Stimulated activated CD4-positive, alpha-beta T cell treated with anti-CD3 and anti-CD28 coated beads, Interleukin-4, amount 100 ng/mL, for 24 hours (primary cell): Measurements from ENCODE around the gene ALK.
A peak's percentile ranks its signal among the peaks of the same experiment; 100 is the strongest.

Experiments
- DNase-seq: peaks from one replicate; pipeline ENCODE4 v3.0.0-alpha.2; 2020

Gene ALK

DNA sequence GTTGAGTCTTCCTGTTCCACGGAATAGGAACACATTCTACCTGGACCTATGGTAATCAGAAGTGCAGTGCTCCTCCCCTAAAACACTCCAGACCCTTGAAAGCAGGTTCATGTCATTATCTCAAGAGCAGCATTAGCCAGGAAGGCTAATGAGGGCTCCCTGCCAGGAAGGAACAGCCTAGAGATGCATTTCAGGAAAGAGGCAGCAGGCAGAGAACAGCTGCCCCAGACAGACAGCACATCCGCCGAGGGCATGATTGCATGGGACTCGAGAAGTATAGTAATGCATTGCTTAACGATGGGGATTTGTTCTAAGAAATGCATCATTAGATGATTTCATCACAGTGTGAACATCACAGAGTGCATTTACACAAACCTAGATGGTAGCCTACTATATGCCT, 171.5 kb downstream of the ALK start:
- DNase-seq, result no peak

DNA sequence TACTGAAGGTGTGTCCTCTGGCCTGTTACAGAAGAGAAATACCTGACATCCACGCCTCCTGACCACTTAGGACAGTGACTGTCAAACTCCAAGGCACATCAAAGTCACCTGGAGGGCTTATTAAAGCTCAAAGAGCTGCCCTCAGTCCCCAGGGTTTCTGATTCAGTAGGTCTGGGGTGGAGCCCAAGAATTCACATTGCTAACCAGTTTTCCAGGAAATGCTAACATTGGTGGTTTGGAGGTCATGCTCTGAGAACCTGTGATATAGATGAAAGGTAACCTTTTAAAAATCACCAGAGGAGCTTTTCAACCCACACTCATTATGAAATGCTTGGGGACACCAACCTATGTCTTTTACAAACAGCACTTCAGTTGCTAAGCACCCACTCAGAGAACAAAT, 172.3 kb downstream of the ALK start:
- DNase-seq, result no peak

- DNase-seq, result peak; percentile 6
Observed at GRCh38 chr2:29747786-29748470, 173.5 kb downstream of the ALK start.

DNA sequence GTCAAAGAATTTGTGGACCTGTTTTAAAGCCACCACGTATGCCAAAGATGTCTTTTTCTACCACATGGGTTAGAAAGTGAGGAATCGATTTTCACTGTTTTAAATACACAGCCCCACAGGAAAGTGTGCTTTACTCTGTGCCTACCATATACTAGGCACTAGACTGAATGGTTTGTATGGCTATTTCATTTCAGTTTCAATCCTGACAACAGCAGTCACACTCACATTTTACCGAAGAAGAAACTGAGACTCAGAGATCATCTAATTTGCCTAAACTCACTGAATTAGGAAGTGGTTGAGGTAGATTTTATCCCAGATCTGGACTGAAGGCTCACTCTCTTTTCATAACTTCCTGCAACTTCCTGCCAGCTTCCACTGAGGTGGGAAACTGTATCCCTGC, 176.4 kb downstream of the ALK start:
- no peak for DNase-seq

GRCh38 chr2:29743516-29743915, 177.9 kb downstream of the ALK start:
- no peak for DNase-seq

DNA sequence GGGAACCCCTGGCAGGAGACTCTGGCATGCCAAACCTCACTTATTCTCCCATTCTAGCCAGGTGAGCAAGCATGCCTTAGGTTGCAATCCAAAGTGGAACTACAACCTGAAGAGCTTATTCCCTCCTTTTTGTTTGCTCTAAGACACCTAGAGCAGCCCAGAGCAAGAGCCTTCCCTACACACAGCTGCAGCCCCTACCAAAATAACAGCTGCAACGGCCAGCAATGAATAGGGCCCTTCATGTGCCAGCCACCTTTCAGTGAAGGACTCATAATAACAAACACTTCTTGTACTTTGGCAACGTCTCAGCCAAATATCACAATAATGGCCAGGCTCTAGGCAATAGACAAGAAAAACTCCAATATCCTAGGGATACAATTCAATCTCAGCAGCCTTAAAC, 178.7 kb downstream of the ALK start:
- DNase-seq, result no peak

DNA sequence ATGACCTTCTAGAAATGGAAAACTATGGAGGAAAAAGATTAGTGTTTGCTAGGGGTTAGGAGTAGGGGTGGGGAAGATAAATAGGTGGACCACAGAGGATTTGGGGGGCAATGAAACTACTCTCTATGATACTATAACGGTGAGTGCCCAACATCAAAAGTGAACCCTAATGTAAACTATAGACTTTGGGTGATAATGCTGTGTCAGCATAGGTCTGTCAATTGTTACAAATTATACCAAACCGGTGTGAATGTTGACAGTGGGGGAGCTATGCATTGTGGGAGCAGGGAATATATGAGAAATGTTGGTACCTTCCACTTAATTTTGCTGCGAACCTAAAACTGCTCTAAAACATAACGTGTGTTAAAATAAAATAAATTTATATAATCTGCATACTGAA, 180.3 kb downstream of the ALK start:
- DNase-seq, result no peak

GRCh38 chr2:29733965-29734364, 187.4 kb downstream of the ALK start:
- DNase-seq, result no peak

DNA sequence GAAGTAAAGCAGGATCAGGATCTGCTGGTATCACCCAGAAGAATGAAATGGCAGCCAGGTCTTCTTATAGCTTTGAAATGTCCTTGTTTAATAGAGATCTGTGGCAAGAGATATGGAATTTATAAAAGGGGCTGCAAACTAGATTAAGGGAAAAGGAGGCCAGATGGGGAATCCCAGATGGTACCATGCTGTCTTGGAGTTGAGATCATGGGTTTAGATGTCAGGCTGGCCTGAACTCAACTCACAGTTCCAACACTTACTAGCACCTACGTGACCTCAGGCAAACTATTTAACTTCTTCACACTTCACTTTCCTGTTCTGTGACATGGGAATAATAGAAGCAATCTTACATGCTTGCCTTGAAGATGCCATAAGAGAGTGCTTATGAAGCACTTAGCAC, 188.2 kb downstream of the ALK start:
- DNase-seq, result no peak

DNA sequence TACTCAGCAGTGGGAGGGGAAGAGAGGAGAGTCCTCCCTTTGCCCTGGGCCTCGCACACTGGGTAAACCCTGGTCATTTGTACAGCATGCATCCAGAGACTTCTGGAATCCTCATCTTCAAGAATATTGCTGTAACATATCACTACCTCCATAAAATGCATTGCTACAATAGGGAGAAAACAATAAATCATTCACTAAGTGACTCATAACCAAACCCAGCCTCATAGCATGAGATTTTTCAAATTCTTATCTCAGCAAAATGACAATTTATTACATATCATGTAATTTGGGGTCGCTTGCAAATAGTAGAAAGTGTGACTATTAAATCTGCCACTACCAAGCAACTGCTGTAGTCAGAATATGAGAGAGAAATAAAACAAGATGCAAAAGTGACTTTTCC, 189.4 kb downstream of the ALK start:
- DNase-seq, result no peak

- DNase-seq, result no peak
Observed at GRCh38 chr2:29729932-29730331, 191.5 kb downstream of the ALK start.

DNA sequence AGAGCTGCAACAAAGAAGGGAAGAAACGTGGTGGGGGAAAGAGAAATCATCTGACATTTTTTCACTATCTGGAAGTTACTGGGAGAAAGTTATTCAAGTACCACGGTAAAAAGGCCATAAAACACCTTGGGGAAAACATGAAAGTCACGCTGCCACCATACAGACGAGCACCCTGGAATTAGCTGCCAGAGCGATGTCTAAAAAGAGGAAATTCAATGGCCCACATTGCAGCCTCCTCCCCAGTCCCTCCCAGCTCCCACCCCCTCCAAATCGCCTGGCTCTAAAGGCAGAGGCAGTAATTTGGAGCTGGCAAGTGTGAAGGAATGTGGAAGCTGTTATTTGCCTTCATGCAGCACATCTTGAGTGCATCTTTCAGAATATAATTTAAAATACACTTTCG, 192.0 kb downstream of the ALK start:
- no peak for DNase-seq

DNA sequence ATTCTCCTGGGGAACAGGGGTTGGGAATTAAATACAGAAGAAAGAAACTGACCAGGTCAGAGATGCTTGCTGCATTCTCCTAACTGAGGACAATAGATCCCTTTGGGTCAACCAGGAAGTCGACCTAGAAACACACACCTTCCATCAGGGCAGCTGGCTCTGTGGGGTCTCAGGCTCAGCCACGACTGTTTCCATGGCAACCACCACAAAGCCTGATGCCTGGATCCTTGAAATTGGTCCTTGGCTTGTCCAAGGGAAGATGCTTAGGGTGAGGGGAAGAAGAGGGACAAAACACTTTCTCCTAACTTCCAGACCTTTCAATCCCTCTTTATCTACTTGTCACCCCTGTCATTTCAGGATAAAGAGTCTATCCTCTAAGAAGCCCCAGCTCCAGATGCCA, 194.4 kb downstream of the ALK start:
- DNase-seq, result no peak

GRCh38 chr2:29725610-29726009, 195.8 kb downstream of the ALK start:
- DNase-seq, result no peak

DNA sequence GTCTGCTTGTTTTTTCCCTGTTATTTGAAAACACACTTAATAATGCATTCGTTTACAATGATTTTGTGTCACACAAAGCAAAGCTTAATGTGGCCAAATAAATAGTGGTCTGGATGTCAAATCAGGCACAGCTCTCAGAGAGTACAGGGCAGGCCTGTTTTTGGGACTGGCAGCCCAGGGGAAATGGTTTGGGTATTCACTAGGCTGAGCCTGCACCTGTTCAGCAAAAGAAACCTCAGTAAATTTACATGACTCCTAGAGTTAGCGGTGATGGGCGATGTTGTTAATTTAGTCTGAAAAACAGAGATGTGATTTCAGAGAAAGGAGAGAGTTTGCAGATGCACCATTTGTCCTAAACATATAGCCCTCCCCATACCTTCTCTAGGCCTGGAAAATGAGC, 197.1 kb downstream of the ALK start:
- no peak for DNase-seq

- no peak for DNase-seq
Observed at GRCh38 chr2:29723255-29724001, 198.0 kb downstream of the ALK start.

GRCh38 chr2:29719639-29720038, 201.7 kb downstream of the ALK start:
- no peak for DNase-seq

GRCh38 chr2:29718076-29718686, 203.2 kb downstream of the ALK start:
- DNase-seq, result no peak

- no peak for DNase-seq
Observed at GRCh38 chr2:29715655-29716054, 205.7 kb downstream of the ALK start.

DNA sequence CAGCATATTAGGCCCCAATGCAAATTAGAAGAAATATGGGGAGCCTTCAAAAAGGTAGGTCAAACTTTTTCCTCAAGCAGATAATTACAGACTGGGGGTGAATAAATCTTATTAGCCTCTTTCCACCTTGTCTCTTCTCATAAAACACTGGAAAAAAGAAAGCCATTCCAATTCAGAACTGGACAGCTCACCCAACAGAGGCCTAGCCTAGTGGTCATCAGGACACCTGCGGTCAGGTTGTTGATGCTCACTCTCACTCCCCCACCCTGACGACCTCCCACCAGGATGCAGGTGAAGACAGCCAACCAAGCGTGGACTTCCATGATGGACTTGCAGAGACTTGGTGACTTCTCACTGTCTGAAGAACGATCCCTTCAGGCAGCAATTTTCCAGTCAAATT, 207.1 kb downstream of the ALK start:
- no peak for DNase-seq

DNA sequence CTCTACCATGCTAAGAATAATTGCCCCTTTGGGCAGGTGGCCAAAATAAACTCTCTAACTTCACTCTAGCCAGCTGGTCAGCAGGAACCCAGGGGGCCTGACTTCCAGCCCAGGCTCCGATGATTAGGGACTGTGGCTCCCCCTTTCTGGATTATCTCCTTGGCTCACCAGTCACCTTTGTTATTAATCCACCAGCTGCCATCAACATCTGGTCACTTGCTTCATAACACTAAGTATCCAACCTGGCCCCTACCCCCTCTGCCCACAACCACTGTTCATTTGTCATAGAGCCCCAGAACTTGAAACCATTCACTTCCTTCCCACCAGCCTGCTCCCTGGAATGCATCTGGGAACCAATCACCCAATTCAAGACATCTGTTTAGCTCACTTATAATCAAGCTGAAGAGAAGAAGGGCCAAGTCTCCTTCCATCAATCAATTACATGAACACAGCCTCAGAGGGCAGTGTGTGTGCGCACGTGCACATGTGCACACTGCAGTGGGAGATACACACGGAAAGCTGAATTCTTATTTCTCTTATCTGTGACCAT, 215.1 kb downstream of the ALK start:
- no peak for DNase-seq

DNA sequence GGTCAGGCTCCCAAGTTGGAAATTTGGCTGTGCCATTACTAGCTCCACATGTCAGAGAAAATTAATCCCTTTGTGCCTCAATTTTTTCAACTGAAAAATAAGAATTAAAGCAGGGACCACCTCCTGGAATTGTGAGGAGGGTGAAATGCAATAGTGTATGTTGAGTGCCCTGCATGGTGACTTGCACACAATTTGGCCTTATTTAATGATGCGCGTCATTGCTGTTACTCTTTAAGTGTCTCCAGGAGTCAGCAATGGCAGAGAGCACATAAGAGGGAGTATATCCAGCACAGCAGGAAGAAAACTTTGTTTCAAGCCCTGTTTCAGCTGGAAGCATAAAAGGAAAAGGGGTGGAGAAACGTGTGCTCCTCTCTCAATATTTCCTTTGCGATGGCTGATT, 215.8 kb downstream of the ALK start:
- no peak for DNase-seq

GRCh38 chr2:29703336-29703735, 218.1 kb downstream of the ALK start:
- DNase-seq, result no peak

GRCh38 chr2:29702276-29702675, 219.1 kb downstream of the ALK start:
- DNase-seq, result no peak
